PC-3 (cell line): Measurements from ENCODE around the gene WDPCP. TPM values are rescaled to one million over a fixed set of nuclear protein-coding genes. Genes with fewer than 3 reads are reported as not detected.

Experiments
- ATAC-seq: fragments of 200-7000 bp; cut with Tn5 transposase; 2 replicates; pipeline ENCODE4 v1.9.1; 2020; ENCODE audit warnings: mild to moderate bottlenecking, moderate library complexity
- BruUV-seq: library from RNA; stranded (reverse); fragments of 400-500 nt; replicated peaks from 2 replicates; lab custom pipeline; 2021; lab: Mats Ljungman, UMichigan
- CTCF ChIA-PET: fragments of 300-600 bp; sonication (Branson Sonifier 250); formaldehyde crosslinking; loops from one replicate; lab custom pipeline; 2022; ENCODE audit warnings: antibody characterized with exemption; lab: Charles Lee
- POLR2A ChIA-PET: fragments of 300-600 bp; sonication (Branson Sonifier 250); formaldehyde crosslinking; loops from one replicate; lab custom pipeline; 2022; ENCODE audit warnings: antibody characterized with exemption; ENCODE audit not compliant: unreplicated experiment; lab: Charles Lee
- DNase-seq: peaks from one replicate; pipeline ENCODE4 v3.0.0-alpha.2; 2015
- H2AFZ ChIP-seq: fragments of 300-600 bp; sonication (generic); 2 replicates; pipeline ENCODE4 v1.6.0; 2016; ENCODE audit warnings: antibody characterized with exemption, low read length
- H3F3A ChIP-seq: fragments of 300-600 bp; sonication (generic); one replicate; pipeline ENCODE4 v1.6.0; 2017; ENCODE audit warnings: antibody characterized with exemption, low read length, control low read depth, mild to moderate bottlenecking; ENCODE audit not compliant: unreplicated experiment
- H3K27ac ChIP-seq: fragments of 300-600 bp; sonication (generic); 2 replicates; pipeline ENCODE4 v1.5.1; 2016; ENCODE audit warnings: mild to moderate bottlenecking, low read length
- H3K27me3 ChIP-seq: fragments of 300-600 bp; sonication (generic); 2 replicates; pipeline ENCODE4 v1.6.1; 2016; ENCODE audit warnings: low read length, mixed read lengths
- H3K36me3 ChIP-seq: fragments of 300-600 bp; sonication (generic); 2 replicates; pipeline ENCODE4 v1.6.1; 2016; ENCODE audit warnings: low read depth, mixed run types, low read length, mixed read lengths
- H3K4me1 ChIP-seq: fragments of 300-600 bp; sonication (generic); 2 replicates; pipeline ENCODE4 v1.5.1; 2016; ENCODE audit warnings: low read length; ENCODE audit not compliant: insufficient read depth
- H3K4me2 ChIP-seq: fragments of 300-600 bp; sonication (generic); 2 replicates; pipeline ENCODE4 v1.6.0; 2016; ENCODE audit warnings: low read length
- H3K4me3 ChIP-seq: fragments of 300-600 bp; sonication (generic); 2 replicates; pipeline ENCODE4 v1.5.1; 2016; ENCODE audit warnings: mild to moderate bottlenecking, low read length, mixed read lengths
- H3K79me2 ChIP-seq: fragments of 300-600 bp; sonication (generic); 2 replicates; pipeline ENCODE4 v1.6.1; 2017; ENCODE audit warnings: low read length, mixed read lengths
- H3K9ac ChIP-seq: fragments of 300-600 bp; sonication (generic); 2 replicates; pipeline ENCODE4 v1.6.0; 2016; ENCODE audit warnings: mild to moderate bottlenecking, low read length
- H3K9me2 ChIP-seq: fragments of 300-600 bp; sonication (generic); replicated peaks from 2 replicates; pipeline ENCODE4 v1.6.1; 2016; ENCODE audit warnings: mixed run types, low read length, mixed read lengths
- H3K9me3 ChIP-seq: fragments of 300-600 bp; sonication (generic); 2 replicates; pipeline ENCODE4 v1.6.1; 2016; ENCODE audit warnings: low read length, mixed read lengths
- H4K20me1 ChIP-seq: fragments of 300-600 bp; sonication (generic); 2 replicates; pipeline ENCODE4 v1.6.1; 2016; ENCODE audit warnings: low read length, mixed read lengths
- EZH2 ChIP-seq: fragments of 300-600 bp; sonication (generic); IDR thresholded peaks from one replicate; pipeline ENCODE4 v1.6.1; 2017; ENCODE audit warnings: antibody characterized with exemption, mild to moderate bottlenecking, low read length; ENCODE audit not compliant: unreplicated experiment
- EZH2phosphoT487 ChIP-seq: fragments of 300-600 bp; sonication (generic); IDR thresholded peaks from 2 replicates; pipeline ENCODE4 v1.6.1; 2018; ENCODE audit warnings: mild to moderate bottlenecking, antibody characterized with exemption, low read length, borderline replicate concordance
- intact Hi-C: fragments of 100-400 bp; cut with micrococcal nuclease; formaldehyde crosslinking; loops from 2 replicates; pipeline ENCODE4 v1.9.0; 2023
- total RNA-seq: library from RNA; depleted of rRNA; stranded (reverse); fragments of >200 nt; gene quantifications from 2 replicates; pipeline ENCODE4 v1.2.3, GENCODE V29; 2014
- TF ChIP-seq, protein P1 (sequence below): fragments of 300-600 bp; sonication (generic); conservative IDR thresholded peaks from 2 replicates; pipeline ENCODE4 v1.5.1; 2017; ENCODE audit warnings: antibody characterized with exemption, low read depth, mild to moderate bottlenecking, low read length

WDPCP gene
- total RNA-seq, 1 experiment from 2014 or later = 4.0 TPM

DNA sequence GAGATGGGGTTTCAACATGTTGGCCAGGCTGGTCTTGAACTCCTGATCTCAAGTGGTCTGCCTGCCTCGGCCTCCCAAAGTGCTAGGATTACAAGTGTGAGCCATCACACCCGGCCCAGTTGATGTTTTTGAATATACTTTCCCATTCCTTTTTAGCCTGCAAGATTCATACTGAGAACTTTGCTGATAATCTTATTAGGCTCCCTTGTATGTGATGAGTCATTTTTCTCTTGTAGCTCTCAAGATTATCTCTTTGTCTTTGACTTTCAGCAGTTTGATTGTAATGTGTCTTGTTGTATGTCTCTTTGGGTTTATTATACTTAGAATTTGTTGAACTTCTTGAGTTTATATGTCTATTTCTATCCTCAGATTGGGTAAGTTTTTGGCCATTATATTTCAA lies 456.3 kb downstream of the WDPCP start:
- Histone ChIP-seq H4K20me1 (no peaks in the 10 kb centered on the region), H3K4me1 (no peaks in the 10 kb centered on the region), H3K9me3 (no peaks in the 10 kb centered on the region), H3K4me3 (no peak overlapping the region), H3K9me2 (no peaks in the 10 kb centered on the region), H3K27me3 (no peaks in the 10 kb centered on the region), H3K9ac (no peak overlapping the region), H3K79me2 (no peaks in the 10 kb centered on the region), H3F3A (no peaks in the 10 kb centered on the region), H3K36me3 (no peaks in the 10 kb centered on the region), H3K4me2 (no peak overlapping the region), H2AFZ (no peak overlapping the region), H3K27ac (no peak overlapping the region)
- DNase-seq (no peak), ATAC-seq (no peak)
- POLR2A ChIA-PET = no interaction called here
- TF ChIP-seq EZH2 = no peak
- TF ChIP-seq EZH2phosphoT487 = no peak
- TF ChIP-seq, protein P1, sequence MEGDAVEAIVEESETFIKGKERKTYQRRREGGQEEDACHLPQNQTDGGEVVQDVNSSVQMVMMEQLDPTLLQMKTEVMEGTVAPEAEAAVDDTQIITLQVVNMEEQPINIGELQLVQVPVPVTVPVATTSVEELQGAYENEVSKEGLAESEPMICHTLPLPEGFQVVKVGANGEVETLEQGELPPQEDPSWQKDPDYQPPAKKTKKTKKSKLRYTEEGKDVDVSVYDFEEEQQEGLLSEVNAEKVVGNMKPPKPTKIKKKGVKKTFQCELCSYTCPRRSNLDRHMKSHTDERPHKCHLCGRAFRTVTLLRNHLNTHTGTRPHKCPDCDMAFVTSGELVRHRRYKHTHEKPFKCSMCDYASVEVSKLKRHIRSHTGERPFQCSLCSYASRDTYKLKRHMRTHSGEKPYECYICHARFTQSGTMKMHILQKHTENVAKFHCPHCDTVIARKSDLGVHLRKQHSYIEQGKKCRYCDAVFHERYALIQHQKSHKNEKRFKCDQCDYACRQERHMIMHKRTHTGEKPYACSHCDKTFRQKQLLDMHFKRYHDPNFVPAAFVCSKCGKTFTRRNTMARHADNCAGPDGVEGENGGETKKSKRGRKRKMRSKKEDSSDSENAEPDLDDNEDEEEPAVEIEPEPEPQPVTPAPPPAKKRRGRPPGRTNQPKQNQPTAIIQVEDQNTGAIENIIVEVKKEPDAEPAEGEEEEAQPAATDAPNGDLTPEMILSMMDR = no peak
- CTCF ChIA-PET = no interaction called here
- intact Hi-C loops = no loop called here
- BruUV-seq = no TSS peak

DNA sequence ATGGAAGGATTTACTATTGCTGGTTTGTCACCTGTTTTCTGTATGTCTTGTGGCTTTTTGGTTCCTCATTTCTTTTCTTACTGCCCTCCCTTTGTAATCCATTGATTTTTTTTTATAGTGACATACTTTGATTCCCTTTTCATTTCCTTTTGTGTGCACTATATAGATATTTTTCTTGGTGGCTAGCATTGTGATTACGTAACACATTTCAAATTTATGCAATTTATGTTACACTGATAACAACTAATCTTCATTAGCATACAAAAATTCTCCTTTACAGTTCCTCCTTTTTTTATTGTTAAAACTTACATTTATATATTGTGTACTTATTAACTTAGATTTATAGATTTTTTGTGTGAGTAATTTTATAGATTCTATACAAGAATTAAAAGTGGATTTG lies 457.1 kb downstream of the WDPCP start:
- no peak for ATAC-seq
- BruUV-seq = no TSS peak
- DNase-seq = no peak
- H3K4me2 ChIP-seq = no peak overlapping the region
- TF ChIP-seq, protein P1 = no peak
- TF ChIP-seq EZH2phosphoT487 (no peak), EZH2 (no peak)
- POLR2A ChIA-PET = no interaction called here
- no peaks in the 10 kb centered on the region for H4K20me1 ChIP-seq
- H3K27ac ChIP-seq = no peak overlapping the region
- H3K79me2 ChIP-seq = no peaks in the 10 kb centered on the region
- H3F3A ChIP-seq = no peaks in the 10 kb centered on the region
- no peaks in the 10 kb centered on the region for H3K9me2 ChIP-seq
- no peaks in the 10 kb centered on the region for H3K4me1 ChIP-seq
- no peak overlapping the region for H3K4me3 ChIP-seq
- no peak overlapping the region for H3K9ac ChIP-seq
- no peaks in the 10 kb centered on the region for H3K36me3 ChIP-seq
- H2AFZ ChIP-seq = no peak overlapping the region
- CTCF ChIA-PET = no interaction called here
- intact Hi-C loops = no loop called here
- no peaks in the 10 kb centered on the region for H3K9me3 ChIP-seq
- H3K27me3 ChIP-seq = no peaks in the 10 kb centered on the region

DNA sequence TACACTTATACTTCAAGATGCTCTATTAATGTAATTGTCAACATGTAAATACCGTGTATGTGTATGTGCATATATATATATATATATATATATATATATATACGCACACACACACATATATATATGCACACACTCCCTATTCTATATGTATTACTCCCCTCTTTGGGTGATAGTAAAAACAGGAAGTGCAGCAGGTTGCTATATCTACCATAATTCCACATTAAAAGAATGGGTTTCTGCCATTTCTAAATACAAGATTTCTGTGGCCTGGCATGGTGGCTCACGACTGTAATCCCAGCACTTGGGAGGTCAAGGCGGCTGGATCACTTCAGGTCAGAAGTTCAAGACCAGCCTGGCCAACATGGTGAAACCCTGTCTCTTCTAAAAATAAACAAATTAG lies 460.7 kb downstream of the WDPCP start:
- Histone ChIP-seq H3K27ac (no peak overlapping the region), H3K9ac (no peak overlapping the region), H4K20me1 (no peaks in the 10 kb centered on the region), H3K27me3 (no peaks in the 10 kb centered on the region), H2AFZ (no peak overlapping the region), H3F3A (no peaks in the 10 kb centered on the region), H3K9me3 (no peaks in the 10 kb centered on the region), H3K9me2 (no peaks in the 10 kb centered on the region), H3K36me3 (no peaks in the 10 kb centered on the region), H3K79me2 (no peaks in the 10 kb centered on the region), H3K4me1 (no peaks in the 10 kb centered on the region), H3K4me2 (no peak overlapping the region), H3K4me3 (no peak overlapping the region)
- CTCF ChIA-PET = no interaction called here
- intact Hi-C loops = no loop called here
- no peak for DNase-seq
- ATAC-seq = no peak
- POLR2A ChIA-PET = no interaction called here
- BruUV-seq = no TSS peak
- TF ChIP-seq EZH2phosphoT487 (no peak), EZH2 (no peak)
- TF ChIP-seq, protein P1 = no peak
